DMS 273 (cell line): ENCODE measurements around the gene HOXA13.

Experiments used
- DNase-seq: peaks from one replicate; lab custom pipeline; 2025; ENCODE audit not compliant: unreplicated experiment; lab: John Stamatoyannopoulos, UW

HOXA13 gene

GRCh38 chr7:27237735-27238334 is 37.9 kb upstream of the HOXA13 start:
- DNase-seq: no peak

- peak; percentile 87 for DNase-seq
Measured at GRCh38 chr7:27235387-27236311, 35.8 kb upstream of the HOXA13 start.

GRCh38 chr7:27229448-27229847 is 29.6 kb upstream of the HOXA13 start:
- DNase-seq: no peak

DNA sequence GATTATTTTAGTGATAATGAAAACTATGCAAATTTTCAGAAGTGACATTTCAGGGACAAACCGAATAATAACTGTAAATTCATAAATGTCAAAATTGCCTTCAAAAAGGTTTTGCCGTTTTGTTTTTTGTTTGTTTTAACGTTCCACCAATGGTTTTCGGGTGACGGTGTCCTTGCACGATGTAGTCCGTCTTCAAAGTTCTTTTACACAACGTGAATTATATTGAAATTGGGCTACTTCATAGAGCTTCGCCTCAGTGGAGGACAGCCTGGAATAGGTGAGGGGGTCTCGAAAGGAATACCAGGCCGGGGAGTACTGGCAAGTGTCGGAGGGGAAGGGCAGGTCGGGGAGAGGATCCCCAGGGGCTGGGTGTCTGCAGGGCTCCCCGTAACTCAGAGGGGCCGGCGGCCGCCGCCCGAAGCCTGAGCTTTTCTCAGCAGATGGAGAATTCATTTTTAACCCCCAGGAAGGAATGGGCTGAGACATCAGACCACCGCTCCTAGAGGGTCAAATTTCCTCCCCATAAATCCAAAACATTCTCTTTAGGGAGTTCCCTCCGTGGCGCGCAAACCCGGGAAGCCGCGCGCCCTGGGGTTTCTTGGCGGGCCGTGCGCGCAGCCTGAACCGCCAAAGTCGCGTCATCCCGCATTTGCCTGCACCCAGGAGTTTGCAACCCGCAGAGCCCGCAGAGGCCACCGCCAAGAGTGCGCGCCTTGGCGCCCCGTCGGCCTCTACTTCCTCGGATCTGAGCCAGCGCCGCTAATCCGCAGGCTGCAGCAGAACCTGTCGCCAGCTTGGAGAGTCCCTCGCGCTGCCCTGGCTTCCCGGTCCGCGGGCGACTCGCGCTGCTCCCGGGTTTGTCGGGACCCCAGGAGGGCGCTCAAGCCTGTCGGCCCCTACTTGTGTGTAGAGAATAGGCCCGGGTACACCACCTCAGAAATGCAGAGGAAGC is 25.4 kb upstream of the HOXA13 start:
- peak; percentile 56 for DNase-seq

DNA sequence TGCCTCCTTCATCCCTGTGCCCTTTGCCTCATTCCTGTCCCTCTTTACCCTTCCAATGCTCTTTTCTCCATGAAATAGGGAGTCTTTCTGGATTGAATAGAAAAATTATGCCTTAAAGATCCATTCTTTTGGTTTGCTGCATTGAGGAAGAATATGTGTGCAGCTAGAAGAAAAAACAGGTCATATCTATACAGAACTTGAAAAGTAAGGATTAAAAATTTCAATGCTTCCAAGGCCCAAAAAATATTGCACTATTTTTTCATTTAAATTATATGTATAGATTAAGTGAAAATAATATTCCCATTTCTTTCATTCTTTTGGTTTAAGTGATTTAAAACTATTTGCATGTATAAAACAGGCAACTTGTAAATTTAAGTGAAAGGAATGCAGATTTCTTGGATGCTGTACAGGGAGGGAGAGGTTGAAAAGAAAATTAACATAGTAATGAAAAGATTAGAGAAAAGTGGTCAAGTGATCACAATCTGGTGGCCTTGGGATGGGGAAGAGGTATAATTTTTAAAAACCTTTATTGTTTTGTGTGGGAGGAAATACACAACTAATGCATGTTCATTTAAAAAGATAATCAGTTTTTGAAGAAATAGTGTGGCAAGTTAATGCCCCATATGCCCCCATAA is 24.2 kb upstream of the HOXA13 start:
- DNase-seq: no peak

- DNase-seq: no peak
Measured at GRCh38 chr7:27221201-27221797, 21.4 kb upstream of the HOXA13 start.

DNA sequence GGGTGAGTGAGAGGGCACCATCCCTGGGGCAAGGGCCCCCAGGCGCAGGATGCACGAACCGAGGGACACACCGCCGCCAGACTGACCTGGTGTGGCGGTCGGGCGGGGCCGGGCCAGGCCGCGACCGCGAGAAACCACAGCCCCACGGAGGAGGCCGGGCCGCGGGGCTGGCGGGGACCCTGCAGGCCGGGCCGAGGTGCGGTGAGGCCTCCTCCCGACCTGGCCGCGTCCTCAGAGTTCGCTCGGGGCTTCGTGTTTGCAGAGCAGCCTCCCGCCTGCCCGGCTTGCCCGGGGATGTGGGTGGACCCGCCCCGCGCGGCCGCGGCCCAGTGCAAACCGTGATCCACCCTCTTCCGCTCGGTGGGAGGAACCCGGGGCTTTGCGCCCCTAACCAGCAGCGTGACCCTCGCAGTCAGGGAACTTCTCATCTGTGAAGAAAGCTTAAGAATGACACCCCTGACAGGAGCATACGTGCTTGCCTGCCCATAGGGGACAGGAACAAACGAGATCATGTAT is 20.6 kb upstream of the HOXA13 start:
- no peak for DNase-seq

GRCh38 chr7:27219821-27220220 is 19.9 kb upstream of the HOXA13 start:
- no peak for DNase-seq

DNA sequence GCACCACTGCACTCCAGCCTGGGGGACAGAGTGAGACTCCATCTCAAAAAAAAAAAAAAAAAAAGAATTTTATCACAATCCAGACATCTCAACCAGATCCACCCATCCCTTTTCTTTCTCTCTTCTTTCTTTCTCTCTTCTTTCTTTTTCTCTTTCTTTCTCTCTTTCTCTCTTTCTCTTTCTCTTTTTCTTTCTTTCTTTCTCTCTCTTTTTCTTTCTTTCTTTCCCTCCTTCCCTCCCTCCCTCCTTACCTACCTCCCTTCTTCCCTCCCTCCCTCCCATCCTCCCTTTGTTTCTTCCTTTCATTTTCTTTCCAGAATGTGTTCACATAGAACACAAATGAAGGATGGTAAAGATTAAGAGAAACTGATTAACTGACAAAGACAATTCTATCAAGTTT is 18.1 kb upstream of the HOXA13 start:
- no peak for DNase-seq

DNA sequence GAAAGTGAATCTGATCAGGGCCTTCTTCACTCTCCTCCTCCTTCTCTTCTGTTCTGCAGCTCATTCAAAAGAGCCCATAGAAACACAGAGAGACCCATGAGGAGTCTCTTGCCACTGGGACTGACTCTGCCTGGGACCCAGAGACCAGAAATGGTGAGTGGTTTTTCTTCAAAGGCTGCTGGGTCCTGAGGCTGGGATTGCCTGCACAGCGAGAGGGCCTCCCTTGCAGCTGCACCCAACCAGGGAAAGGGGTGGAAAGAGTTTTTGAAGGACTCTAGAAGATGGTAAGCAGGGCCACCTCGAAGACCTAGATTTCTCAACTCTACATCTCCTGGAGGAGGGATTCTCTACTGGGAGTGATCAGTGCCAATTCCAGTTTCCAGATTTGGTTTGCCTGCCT is 15.5 kb upstream of the HOXA13 start:
- DNase-seq: no peak

- no peak for DNase-seq
Measured at GRCh38 chr7:27214239-27214950, 14.5 kb upstream of the HOXA13 start.

DNA sequence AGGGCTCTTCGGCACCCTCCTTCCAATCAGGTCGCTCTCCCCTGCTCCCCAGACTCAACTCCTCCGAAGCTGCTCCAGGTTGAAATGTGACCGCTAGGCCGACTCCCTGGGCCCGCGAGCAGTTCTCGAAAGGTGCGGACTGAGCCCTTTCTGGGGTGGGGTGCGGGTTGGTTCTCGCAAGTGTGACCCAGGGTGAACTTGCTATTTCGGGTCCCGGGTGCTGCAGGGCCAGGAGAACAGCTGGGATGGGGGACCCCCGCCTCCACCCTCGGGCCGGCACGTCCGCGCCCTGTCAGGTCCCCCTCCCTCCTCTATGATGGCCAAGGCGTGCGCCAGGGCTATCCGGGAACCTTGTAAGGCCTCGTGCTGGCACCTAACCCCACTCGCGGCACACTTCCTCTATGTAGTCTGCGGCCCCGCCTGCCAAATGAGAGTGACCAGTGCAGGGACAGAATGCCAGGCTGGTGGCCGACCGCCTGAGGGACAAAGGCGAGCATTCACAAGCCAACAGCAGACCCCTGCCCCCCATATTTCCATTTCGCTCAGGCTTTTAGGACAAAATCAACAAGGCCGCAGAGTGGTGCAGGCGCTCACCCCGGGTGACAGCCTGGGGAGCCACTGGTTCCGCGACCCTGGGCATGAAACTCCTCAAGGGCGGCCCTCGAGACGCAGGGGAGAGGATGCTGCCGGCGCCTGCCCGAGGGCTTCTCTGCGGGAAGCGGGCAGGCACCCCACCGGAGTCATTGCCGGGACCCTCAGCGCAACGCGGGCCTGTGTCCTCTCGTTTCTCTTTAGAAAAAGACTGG is 13.7 kb upstream of the HOXA13 start:
- DNase-seq: no peak

DNA sequence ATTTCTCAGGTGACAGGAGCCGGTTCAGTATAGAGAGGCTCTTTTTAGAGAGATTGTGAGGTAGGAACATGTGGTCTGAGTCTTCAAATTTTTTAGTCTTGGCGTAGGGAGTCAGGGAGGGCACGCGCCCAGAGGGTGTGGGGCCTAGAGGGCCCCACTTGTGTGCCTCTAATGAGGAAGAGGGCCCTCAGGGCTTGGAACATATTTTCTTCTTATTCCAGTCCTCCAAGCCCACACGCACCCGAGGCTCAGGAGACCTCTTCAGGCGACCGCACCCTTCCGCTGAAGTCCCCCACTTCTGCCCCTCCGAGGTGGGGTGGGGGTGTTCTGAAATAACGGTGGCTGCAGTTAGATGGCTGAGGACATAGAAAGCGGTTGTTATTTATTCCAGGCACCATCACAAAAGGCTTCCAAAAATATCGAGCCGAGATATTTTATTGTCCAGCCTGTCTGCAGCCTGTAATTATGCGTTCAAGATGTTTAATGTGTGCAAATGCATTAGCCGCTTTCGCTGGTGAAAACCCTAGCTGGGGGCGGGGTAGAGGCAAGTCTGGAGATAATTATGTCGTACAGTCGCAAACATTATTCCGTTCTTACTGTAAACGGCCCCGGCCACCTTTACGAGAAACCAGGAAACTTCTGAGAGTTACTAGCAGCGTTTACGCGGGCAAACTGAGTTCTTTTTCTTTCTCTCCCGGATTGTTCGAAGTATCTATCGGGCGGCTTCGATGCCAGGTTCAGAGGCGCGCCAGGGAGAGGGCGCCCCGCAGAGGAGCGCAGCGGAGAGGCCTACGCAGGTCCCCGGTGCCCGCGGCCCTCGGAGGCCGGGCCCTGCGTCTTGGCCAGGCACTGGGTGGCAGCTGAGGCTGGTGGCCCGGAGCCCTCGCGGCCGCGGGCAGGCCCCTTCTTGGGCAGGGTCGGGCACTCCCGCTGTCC is 12.9 kb upstream of the HOXA13 start:
- no peak for DNase-seq

GRCh38 chr7:27211764-27212204 is 11.9 kb upstream of the HOXA13 start:
- DNase-seq: no peak

- DNase-seq: no peak
Measured at GRCh38 chr7:27211084-27211446, 11.2 kb upstream of the HOXA13 start.

DNA sequence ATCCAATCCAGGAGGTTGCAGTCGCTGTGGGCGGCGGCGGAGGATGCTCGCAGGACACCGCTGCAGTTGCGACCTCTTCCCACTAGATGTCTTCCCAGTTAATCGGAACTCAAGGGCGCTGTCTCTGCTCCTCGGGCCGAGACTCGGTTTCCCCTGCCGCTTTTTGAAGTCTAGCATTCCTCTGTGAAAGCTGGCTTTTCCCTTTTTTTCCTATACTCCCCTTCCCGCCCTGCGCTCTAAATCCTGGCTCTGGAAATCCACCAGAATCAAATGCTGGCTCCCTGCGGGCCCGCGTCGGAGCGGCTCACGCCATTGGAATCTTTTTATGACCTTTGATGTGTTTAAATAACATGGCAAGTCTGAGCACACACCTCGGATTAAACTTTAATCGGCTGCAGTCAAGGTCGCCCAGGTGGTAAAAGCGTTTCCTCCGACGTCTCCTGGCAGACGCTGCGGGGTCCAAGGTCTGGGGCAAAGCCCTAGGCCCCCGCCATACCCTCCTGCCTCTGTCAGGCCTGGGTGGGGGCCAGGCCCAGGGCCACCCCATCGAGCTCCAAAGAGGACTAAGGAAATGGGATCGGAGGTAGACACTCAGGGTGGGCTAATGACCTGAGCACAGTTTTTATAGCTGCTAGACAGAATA is 10.7 kb upstream of the HOXA13 start:
- DNase-seq: peak; percentile 39

GRCh38 chr7:27209933-27210440 is 10.1 kb upstream of the HOXA13 start:
- no peak for DNase-seq
